ENCODE measurements around the gene RASGRP3.

Gene RASGRP3

GRCh38 chr2:33579227-33579626, 102.8 kb downstream of the RASGRP3 start:
- H3K27ac ChIP-seq = no peak overlapping the region
- TF ChIP-seq, protein P1, sequence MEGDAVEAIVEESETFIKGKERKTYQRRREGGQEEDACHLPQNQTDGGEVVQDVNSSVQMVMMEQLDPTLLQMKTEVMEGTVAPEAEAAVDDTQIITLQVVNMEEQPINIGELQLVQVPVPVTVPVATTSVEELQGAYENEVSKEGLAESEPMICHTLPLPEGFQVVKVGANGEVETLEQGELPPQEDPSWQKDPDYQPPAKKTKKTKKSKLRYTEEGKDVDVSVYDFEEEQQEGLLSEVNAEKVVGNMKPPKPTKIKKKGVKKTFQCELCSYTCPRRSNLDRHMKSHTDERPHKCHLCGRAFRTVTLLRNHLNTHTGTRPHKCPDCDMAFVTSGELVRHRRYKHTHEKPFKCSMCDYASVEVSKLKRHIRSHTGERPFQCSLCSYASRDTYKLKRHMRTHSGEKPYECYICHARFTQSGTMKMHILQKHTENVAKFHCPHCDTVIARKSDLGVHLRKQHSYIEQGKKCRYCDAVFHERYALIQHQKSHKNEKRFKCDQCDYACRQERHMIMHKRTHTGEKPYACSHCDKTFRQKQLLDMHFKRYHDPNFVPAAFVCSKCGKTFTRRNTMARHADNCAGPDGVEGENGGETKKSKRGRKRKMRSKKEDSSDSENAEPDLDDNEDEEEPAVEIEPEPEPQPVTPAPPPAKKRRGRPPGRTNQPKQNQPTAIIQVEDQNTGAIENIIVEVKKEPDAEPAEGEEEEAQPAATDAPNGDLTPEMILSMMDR (IDR thresholded peaks at IDR 0.05) = no peak
- TF ChIP-seq ZFX (IDR thresholded peaks at IDR 0.05; ENCODE audit: borderline replicate concordance) = no peak

DNA sequence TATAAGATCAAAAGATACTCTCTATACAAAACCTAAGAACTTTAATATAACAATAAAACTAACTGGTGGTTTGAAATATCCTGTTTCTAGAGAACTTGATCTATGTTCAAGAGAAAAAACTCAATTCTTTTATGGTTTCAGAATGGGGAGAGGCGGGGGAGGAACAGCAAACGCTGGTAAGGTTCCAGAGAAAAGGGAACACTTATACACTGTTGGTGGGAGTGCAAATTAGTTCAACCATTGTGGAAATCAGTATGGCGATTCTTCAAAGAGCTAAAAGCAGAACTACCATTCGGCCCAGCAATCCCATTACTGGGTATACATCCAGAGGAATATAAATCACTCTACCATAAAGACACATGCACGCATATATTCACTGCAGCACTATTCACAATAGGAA, 105.4 kb downstream of the RASGRP3 start:
- TF ChIP-seq, protein P1 (IDR thresholded peaks at IDR 0.05) = no peak

DNA sequence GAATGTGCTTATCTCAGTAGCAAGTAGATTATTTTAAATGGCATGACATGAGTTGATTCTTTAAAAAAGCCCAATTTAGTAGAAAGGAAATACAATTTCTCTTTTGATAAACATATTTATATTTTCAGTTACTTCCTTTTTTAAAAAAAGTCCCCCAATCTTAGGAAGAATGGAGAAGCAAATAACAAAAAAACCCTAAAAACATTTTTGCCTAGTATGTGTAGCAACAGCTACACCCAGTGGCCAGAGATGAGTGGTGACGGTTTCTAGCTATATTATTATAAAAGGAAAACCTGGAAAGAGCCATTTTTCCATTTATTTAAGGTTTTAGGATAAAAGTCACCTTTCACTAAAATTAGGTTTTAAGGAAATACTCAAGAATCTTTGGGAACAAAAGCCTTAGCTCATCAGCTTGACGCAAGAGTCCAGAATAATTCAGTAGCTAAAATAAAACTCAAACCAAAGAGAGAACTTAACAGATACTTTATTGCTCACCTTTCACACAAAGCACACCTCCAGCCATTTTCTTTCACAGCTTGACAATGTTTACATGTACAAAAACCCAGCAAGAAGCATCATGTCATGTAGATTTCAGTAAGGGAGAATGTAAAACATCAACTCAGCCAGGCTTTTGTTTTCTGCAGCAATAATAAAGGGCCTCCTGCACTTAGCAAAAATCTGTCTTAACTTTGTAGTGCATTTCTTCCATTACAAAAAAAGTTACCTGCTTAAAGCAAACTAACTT, 106.9 kb downstream of the RASGRP3 start:
- TF ChIP-seq, protein P1 (IDR thresholded peaks at IDR 0.05) = peak; percentile 89
- TF ChIP-seq ZFX (IDR thresholded peaks at IDR 0.05; ENCODE audit: borderline replicate concordance) = no peak
- H3K27ac ChIP-seq = no peak overlapping the region

More for the DNA sequence above, 105.4 kb downstream of the RASGRP3 start:
- H3K27ac ChIP-seq = no peak overlapping the region

- H3K27ac ChIP-seq = no peak overlapping the region
- TF ChIP-seq, protein P1 (IDR thresholded peaks at IDR 0.05) = no peak
- TF ChIP-seq ZFX (IDR thresholded peaks at IDR 0.05; ENCODE audit: borderline replicate concordance) = no peak
Measured at GRCh38 chr2:33586766-33587165, 110.3 kb downstream of the RASGRP3 start.

DNA sequence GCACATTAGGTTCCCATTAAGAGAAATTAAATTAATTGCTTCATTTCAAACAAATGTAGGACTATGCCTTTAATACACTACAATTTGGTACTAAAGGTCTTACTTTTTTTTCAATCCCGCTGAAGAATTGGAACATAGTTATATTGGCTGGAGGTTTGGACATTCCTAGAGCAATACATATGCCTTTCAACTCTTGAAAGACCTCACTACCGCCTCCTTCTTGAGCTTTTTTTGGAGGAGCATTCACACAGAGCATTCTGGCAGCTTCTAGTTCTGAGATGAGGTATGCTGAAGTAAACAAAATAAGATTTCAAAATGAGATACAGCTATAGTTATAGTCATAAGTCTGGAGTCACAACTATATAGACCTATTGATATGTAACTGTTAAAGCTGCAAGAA, 111.8 kb downstream of the RASGRP3 start:
- H3K27ac ChIP-seq = no peak overlapping the region
- TF ChIP-seq, protein P1 (IDR thresholded peaks at IDR 0.05) = no peak
- TF ChIP-seq ZFX (IDR thresholded peaks at IDR 0.05; ENCODE audit: borderline replicate concordance) = no peak

GRCh38 chr2:33589444-33589843, 113.0 kb downstream of the RASGRP3 start:
- TF ChIP-seq ZFX (IDR thresholded peaks at IDR 0.05; ENCODE audit: borderline replicate concordance) = no peak
- TF ChIP-seq, protein P1 (IDR thresholded peaks at IDR 0.05) = no peak
- no peak overlapping the region for H3K27ac ChIP-seq

- TF ChIP-seq, protein P1 (IDR thresholded peaks at IDR 0.05) = no peak
- no peak for TF ChIP-seq ZFX (IDR thresholded peaks at IDR 0.05; ENCODE audit: borderline replicate concordance)
Measured at GRCh38 chr2:33595385-33595784, 118.9 kb downstream of the RASGRP3 start.

More at GRCh38 chr2:33595385-33595784, 118.9 kb downstream of the RASGRP3 start:
- no peak overlapping the region for H3K27ac ChIP-seq
